Stimulated activated CD8-positive, alpha-beta memory T cell treated with anti-CD3 and anti-CD28 coated beads, Interleukin-15, amount 100 ng/mL, for 24 hours (primary cell): ENCODE results near the gene DIPK1C.

Source experiments
- DNase-seq: peaks from one replicate; pipeline ENCODE4 v3.0.0-alpha.2; 2020; ENCODE audit warnings: low read depth

The DIPK1C gene

DNA sequence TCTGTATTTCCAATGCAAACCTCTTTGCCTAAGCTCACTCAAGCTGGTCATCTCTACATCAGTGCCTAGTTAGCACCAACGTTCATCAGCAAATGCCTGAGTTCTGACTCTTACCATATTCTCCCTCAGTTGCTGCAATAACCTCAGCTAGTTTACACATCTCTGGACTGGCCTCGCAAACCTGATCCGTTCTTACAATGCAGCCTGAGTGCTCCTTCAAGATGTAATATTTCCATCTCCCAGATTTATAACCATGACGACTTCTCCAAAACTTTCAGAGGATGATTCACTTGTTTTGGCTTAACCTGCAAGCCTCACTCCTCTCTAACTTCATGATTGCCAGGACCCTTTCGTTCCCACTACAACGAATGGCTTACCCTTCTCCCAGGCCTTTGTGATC lies 69.7 kb downstream of the DIPK1C start:
- DNase-seq = no peak
